ENCODE results near the gene PARG.
"Not testable (repeated sequence)": the region's sequence is repeated elsewhere in the genome, so short reads cannot be mapped to it uniquely, and the experiment has no call there.

Gene PARG

GRCh38 chr10:49830016-49830415, 111.8 kb downstream of the PARG start:
- no peak for DNase-seq (ENCODE audit: low spot score)

- DNase-seq (ENCODE audit: low spot score), result no peak
Observed at GRCh38 chr10:49827297-49827696, 114.5 kb downstream of the PARG start.

GRCh38 chr10:49819234-49819958, 122.4 kb downstream of the PARG start:
- no peak for DNase-seq (ENCODE audit: low spot score)

GRCh38 chr10:49817845-49818244, 124.0 kb downstream of the PARG start:
- no peak for DNase-seq (ENCODE audit: low spot score)

GRCh38 chr10:49803988-49804387, 137.8 kb downstream of the PARG start:
- DNase-seq (ENCODE audit: low spot score), result no peak

- DNase-seq (ENCODE audit: low spot score), result peak; percentile 30
Observed at GRCh38 chr10:49798275-49798674, 143.6 kb downstream of the PARG start.

GRCh38 chr10:49791100-49791499, 150.7 kb downstream of the PARG start:
- no peak for DNase-seq (ENCODE audit: low spot score)

GRCh38 chr10:49784681-49785080, 157.1 kb downstream of the PARG start:
- no peak for DNase-seq (ENCODE audit: low spot score)

GRCh38 chr10:49783645-49784044, 158.2 kb downstream of the PARG start:
- no peak for DNase-seq (ENCODE audit: low spot score)

- peak; percentile 10 for DNase-seq (ENCODE audit: low spot score)
Observed at GRCh38 chr10:49781247-49781646, 160.6 kb downstream of the PARG start.

GRCh38 chr10:49778197-49778596, 163.6 kb downstream of the PARG start:
- no peak for DNase-seq (ENCODE audit: low spot score)

- no peak for DNase-seq (ENCODE audit: low spot score)
Observed at GRCh38 chr10:49776851-49777250, 165.0 kb downstream of the PARG start.

- DNase-seq (ENCODE audit: low spot score), result no peak
Observed at GRCh38 chr10:49775014-49775413, 166.8 kb downstream of the PARG start.

- not testable (repeated sequence) for DNase-seq (ENCODE audit: low spot score)
Observed at GRCh38 chr10:49772944-49773343, 168.9 kb downstream of the PARG start.

- not testable (repeated sequence) for DNase-seq (ENCODE audit: low spot score)
Observed at GRCh38 chr10:49771046-49771445, 170.8 kb downstream of the PARG start.

- no peak for DNase-seq (ENCODE audit: low spot score)
Observed at GRCh38 chr10:49769692-49770091, 172.1 kb downstream of the PARG start.

GRCh38 chr10:49768731-49769130, 173.1 kb downstream of the PARG start:
- no peak for DNase-seq (ENCODE audit: low spot score)

- no peak for DNase-seq (ENCODE audit: low spot score)
Observed at GRCh38 chr10:49768329-49768728, 173.5 kb downstream of the PARG start.

All from kidney tubule cell (primary cell).